HL-60 (cell line): ENCODE results near the gene HHLA2.

Source experiments
- POLR2AphosphoS5 ChIP-seq: IDR thresholded peaks from 2 replicates; pipeline ENCODE4 v1.6.1; 2012; ENCODE audit warnings: low read depth
- SPI1 ChIP-seq: IDR thresholded peaks from 2 replicates; pipeline ENCODE4 v1.6.1; 2012; ENCODE audit warnings: low read depth, mild to moderate bottlenecking, borderline replicate concordance
- TF ChIP-seq, protein P1 (sequence below): IDR thresholded peaks from one replicate; pipeline ENCODE4 v1.5.1; 2011; ENCODE audit warnings: low read length, control low read depth, inconsistent platforms; ENCODE audit not compliant: insufficient read depth
- TF ChIP-seq, protein P2 (sequence below): IDR thresholded peaks from 2 replicates; pipeline ENCODE4 v1.6.1; 2012; ENCODE audit warnings: low read depth; ENCODE audit not compliant: insufficient replicate concordance

DNA sequence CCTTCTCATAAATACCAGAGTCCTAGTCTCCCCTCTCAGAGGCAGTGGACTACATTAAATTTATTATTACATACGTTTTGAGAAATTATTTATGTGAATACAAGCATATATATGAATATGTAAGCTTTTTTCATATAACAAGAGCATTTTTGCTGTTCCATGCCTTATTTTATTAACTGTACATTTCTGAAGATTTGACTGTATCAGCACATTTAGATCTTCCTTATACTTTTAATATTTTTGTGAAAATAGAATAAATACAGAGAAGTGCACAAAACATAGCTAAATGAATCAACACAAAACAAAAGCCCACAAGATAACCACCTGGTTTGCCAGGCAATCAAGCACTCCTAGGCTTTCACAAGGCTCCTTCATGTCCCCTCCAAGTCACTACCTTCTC lies 27.8 kb downstream of the HHLA2 start:
- TF ChIP-seq, protein P1, sequence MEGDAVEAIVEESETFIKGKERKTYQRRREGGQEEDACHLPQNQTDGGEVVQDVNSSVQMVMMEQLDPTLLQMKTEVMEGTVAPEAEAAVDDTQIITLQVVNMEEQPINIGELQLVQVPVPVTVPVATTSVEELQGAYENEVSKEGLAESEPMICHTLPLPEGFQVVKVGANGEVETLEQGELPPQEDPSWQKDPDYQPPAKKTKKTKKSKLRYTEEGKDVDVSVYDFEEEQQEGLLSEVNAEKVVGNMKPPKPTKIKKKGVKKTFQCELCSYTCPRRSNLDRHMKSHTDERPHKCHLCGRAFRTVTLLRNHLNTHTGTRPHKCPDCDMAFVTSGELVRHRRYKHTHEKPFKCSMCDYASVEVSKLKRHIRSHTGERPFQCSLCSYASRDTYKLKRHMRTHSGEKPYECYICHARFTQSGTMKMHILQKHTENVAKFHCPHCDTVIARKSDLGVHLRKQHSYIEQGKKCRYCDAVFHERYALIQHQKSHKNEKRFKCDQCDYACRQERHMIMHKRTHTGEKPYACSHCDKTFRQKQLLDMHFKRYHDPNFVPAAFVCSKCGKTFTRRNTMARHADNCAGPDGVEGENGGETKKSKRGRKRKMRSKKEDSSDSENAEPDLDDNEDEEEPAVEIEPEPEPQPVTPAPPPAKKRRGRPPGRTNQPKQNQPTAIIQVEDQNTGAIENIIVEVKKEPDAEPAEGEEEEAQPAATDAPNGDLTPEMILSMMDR, result no peak
- TF ChIP-seq POLR2AphosphoS5 (no peak), SPI1 (no peak)
- TF ChIP-seq, protein P2, sequence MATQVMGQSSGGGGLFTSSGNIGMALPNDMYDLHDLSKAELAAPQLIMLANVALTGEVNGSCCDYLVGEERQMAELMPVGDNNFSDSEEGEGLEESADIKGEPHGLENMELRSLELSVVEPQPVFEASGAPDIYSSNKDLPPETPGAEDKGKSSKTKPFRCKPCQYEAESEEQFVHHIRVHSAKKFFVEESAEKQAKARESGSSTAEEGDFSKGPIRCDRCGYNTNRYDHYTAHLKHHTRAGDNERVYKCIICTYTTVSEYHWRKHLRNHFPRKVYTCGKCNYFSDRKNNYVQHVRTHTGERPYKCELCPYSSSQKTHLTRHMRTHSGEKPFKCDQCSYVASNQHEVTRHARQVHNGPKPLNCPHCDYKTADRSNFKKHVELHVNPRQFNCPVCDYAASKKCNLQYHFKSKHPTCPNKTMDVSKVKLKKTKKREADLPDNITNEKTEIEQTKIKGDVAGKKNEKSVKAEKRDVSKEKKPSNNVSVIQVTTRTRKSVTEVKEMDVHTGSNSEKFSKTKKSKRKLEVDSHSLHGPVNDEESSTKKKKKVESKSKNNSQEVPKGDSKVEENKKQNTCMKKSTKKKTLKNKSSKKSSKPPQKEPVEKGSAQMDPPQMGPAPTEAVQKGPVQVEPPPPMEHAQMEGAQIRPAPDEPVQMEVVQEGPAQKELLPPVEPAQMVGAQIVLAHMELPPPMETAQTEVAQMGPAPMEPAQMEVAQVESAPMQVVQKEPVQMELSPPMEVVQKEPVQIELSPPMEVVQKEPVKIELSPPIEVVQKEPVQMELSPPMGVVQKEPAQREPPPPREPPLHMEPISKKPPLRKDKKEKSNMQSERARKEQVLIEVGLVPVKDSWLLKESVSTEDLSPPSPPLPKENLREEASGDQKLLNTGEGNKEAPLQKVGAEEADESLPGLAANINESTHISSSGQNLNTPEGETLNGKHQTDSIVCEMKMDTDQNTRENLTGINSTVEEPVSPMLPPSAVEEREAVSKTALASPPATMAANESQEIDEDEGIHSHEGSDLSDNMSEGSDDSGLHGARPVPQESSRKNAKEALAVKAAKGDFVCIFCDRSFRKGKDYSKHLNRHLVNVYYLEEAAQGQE, result no peak
